IMR-90 (cell line): ENCODE results near the gene RAP1GAP2. TPM values are rescaled to one million over a fixed set of nuclear protein-coding genes. Genes with fewer than 3 reads are reported as not detected.
"Not testable (repeated sequence)": the region's sequence is repeated elsewhere in the genome, so short reads cannot be mapped to it uniquely, and the experiment has no call there.

Experiments
- ATAC-seq: fragments of 200-7000 bp; cut with Tn5 transposase; 2 replicates; pipeline ENCODE4 v1.9.1; 2020; ENCODE audit warnings: low read depth, mild to moderate bottlenecking, moderate library complexity
- BruUV-seq: library from RNA; stranded (reverse); fragments of 400-500 nt; replicated peaks from 2 replicates; lab custom pipeline; 2021; lab: Mats Ljungman, UMichigan
- CTCF ChIA-PET: fragments of 300-600 bp; formaldehyde crosslinking; extraction: SDS; loops from one replicate; lab custom pipeline; 2021; ENCODE audit warnings: antibody characterized with exemption; lab: Yijun Ruan, JAX
- POLR2A ChIA-PET: fragments of 300-600 bp; sonication (Branson Sonifier 250); formaldehyde crosslinking; loops from one replicate; lab custom pipeline; 2022; ENCODE audit warnings: antibody characterized with exemption; ENCODE audit not compliant: unreplicated experiment; lab: Charles Lee
- DNase-seq: peaks from one replicate; pipeline ENCODE4 v3.0.0; 2013
- H2AFZ ChIP-seq: replicated peaks from 2 replicates; pipeline ENCODE3; 2013; ENCODE audit warnings: low read length, mild to moderate bottlenecking; ENCODE audit not compliant: poor library complexity
- H2AK5ac ChIP-seq: 2 replicates; pipeline ENCODE4 v1.6.1; 2013; ENCODE audit warnings: low read depth, low read length, inconsistent platforms
- H2AK9ac ChIP-seq: replicated peaks from 2 replicates; pipeline ENCODE3; 2013; ENCODE audit warnings: mild to moderate bottlenecking, low read depth, low read length, moderate library complexity; ENCODE audit not compliant: poor library complexity
- H2BK120ac ChIP-seq: 2 replicates; pipeline ENCODE4 v1.6.1; 2013; ENCODE audit warnings: low read depth, low read length, inconsistent platforms
- H2BK15ac ChIP-seq: 3 replicates; pipeline ENCODE4 v1.6.1; 2013; ENCODE audit warnings: low read depth, low read length, inconsistent platforms
- H2BK20ac ChIP-seq: 2 replicates; pipeline ENCODE4 v1.6.1; 2013; ENCODE audit warnings: low read depth, mild to moderate bottlenecking, inconsistent platforms, low read length, moderate library complexity
- H2BK5ac ChIP-seq: 2 replicates; pipeline ENCODE4 v1.6.1; 2013; ENCODE audit warnings: mild to moderate bottlenecking, low read depth, low read length, inconsistent platforms; ENCODE audit not compliant: poor library complexity, severe bottlenecking
- H3K14ac ChIP-seq: replicated peaks from 2 replicates; pipeline ENCODE4 v1.6.1; 2013; ENCODE audit warnings: low read depth, low read length, inconsistent platforms
- H3K18ac ChIP-seq: 2 replicates; pipeline ENCODE4 v1.6.1; 2013; ENCODE audit warnings: low read depth, low read length, control low read depth
- H3K23ac ChIP-seq: 2 replicates; pipeline ENCODE4 v1.6.1; 2013; ENCODE audit warnings: low read depth, low read length, inconsistent platforms
- H3K27ac ChIP-seq: 2 replicates; pipeline ENCODE4 v1.5.1; 2013; ENCODE audit warnings: mild to moderate bottlenecking, control low read depth, low read length; ENCODE audit not compliant: insufficient read depth
- H3K27me3 ChIP-seq: 2 replicates; pipeline ENCODE4 v1.6.1; 2013; ENCODE audit warnings: low read length; ENCODE audit not compliant: control insufficient read depth, insufficient read depth
- H3K36me3 ChIP-seq: 2 replicates; pipeline ENCODE4 v1.6.1; 2013; ENCODE audit warnings: low read length, mixed read lengths; ENCODE audit not compliant: control insufficient read depth, insufficient read depth
- H3K4ac ChIP-seq: 2 replicates; pipeline ENCODE4 v1.6.1; 2013; ENCODE audit warnings: low read depth, low read length, inconsistent platforms
- H3K4me1 ChIP-seq: 2 replicates; pipeline ENCODE4 v1.6.1; 2013; ENCODE audit warnings: low read length, mixed read lengths; ENCODE audit not compliant: control insufficient read depth, insufficient read depth
- H3K4me2 ChIP-seq: 2 replicates; pipeline ENCODE4 v1.6.1; 2013; ENCODE audit warnings: low read depth, mild to moderate bottlenecking, control low read depth, low read length, moderate library complexity
- H3K4me3 ChIP-seq: 2 replicates; pipeline ENCODE4 v1.5.1; 2013; ENCODE audit warnings: low read depth, mild to moderate bottlenecking, control low read depth, low read length, moderate library complexity; ENCODE audit not compliant: insufficient read depth
- H3K56ac ChIP-seq: 2 replicates; pipeline ENCODE4 v1.6.1; 2013; ENCODE audit warnings: low read length, inconsistent platforms; ENCODE audit not compliant: insufficient read depth; ENCODE audit errors: extremely low read depth
- H3K79me1 ChIP-seq, 2 experiments: 2 replicates each; pipeline ENCODE4 v1.6.1; 2013; ENCODE audit warnings: low read length in 2 of 2, inconsistent platforms in 1 of 2, low read depth in 1 of 2
- H3K9ac ChIP-seq: 2 replicates; pipeline ENCODE4 v1.6.1; 2013; ENCODE audit warnings: low read depth, low read length, control low read depth
- H3K9me1 ChIP-seq: 2 replicates; pipeline ENCODE4 v1.6.1; 2013; ENCODE audit warnings: low read length, inconsistent platforms; ENCODE audit not compliant: insufficient read depth
- H3K9me3 ChIP-seq: 2 replicates; pipeline ENCODE4 v1.6.1; 2013; ENCODE audit warnings: low read length; ENCODE audit not compliant: control insufficient read depth, insufficient read depth
- H4K20me1 ChIP-seq: 2 replicates; pipeline ENCODE4 v1.6.1; 2013; ENCODE audit warnings: low read length, inconsistent platforms; ENCODE audit not compliant: insufficient read depth
- H4K5ac ChIP-seq: 2 replicates; pipeline ENCODE4 v1.6.1; 2013; ENCODE audit warnings: mild to moderate bottlenecking, low read depth, low read length, control low read depth
- H4K8ac ChIP-seq, 2 experiments: 2 replicates each; pipeline ENCODE4 v1.6.1; 2013; ENCODE audit warnings: low read depth in 2 of 2, low read length in 2 of 2, control low read depth in 1 of 2, inconsistent platforms in 1 of 2
- H4K91ac ChIP-seq: 2 replicates; pipeline ENCODE4 v1.6.1; 2013; ENCODE audit warnings: low read depth, low read length, inconsistent platforms; ENCODE audit not compliant: insufficient read depth
- WGBS, 2 experiments: methylation state at CpG; one replicate each; pipeline versions ENCODE4 v1.1.5 to v1.1.7; 2013; ENCODE audit warnings: missing lambda C conversion rate in 2 of 2; ENCODE audit not compliant: insufficient read length in 1 of 2; ENCODE audit errors: extremely low coverage in 2 of 2; 5-methylcytosine and 5-hydroxymethylcytosine counted together
- dilution Hi-C: fragments of 300-500 bp; cut with HindIII; formaldehyde crosslinking; loops from one replicate; pipeline ENCODE4 v1.14.3; 2018; ENCODE audit warnings: low sequenced_read_pairs; ENCODE audit not compliant: unreplicated experiment
- in situ Hi-C: fragments of 300-500 bp; cut with MboI; formaldehyde crosslinking; loops from 3 replicates; pipeline ENCODE4 v1.14.3; 2019; ENCODE audit warnings: low sequenced_read_pairs, inconsistent platforms, mixed read lengths
- intact Hi-C: fragments of 100-400 bp; cut with micrococcal nuclease; formaldehyde crosslinking; loops from 2 replicates; pipeline ENCODE4 v1.10.0; 2022
- polyA plus RNA-seq, 3 experiments: library from polyadenylated mRNA; depleted of rRNA; stranded (reverse); fragments of >200 nt; gene quantifications; 2 replicates each; pipeline ENCODE4 v1.2.3, GENCODE V29; 2012; ENCODE audit warnings: low replicate concordance in 1 of 3
- total RNA-seq: library from RNA; depleted of rRNA; stranded (reverse); fragments of >200 nt; gene quantifications from 2 replicates; pipeline ENCODE4 v1.2.3, GENCODE V29; 2012

RAP1GAP2 gene
- total and polyA plus RNA-seq, 2 of the 4 experiments (the other 2 are of a cell fraction) = 5.7 to 7.5 TPM

- H3K36me3 ChIP-seq, H4K5ac ChIP-seq, H2BK5ac ChIP-seq, H3K79me1 ChIP-seq, H2BK15ac ChIP-seq, H2BK20ac ChIP-seq, H3K18ac ChIP-seq, H2AK5ac ChIP-seq, H3K4ac ChIP-seq, CTCF ChIA-PET, H3K27me3 ChIP-seq, H3K9ac ChIP-seq, H3K9me3 ChIP-seq, H3K23ac ChIP-seq, POLR2A ChIA-PET, H2AFZ ChIP-seq, H4K20me1 ChIP-seq, H2BK120ac ChIP-seq, H4K91ac ChIP-seq, H3K9me1 ChIP-seq, H3K56ac ChIP-seq, intact Hi-C loops, BruUV-seq, dilution Hi-C loops, H3K4me3 ChIP-seq, H3K27ac ChIP-seq, DNase-seq, H3K4me2 ChIP-seq, H4K8ac ChIP-seq, H3K14ac ChIP-seq, H3K4me1 ChIP-seq, ATAC-seq, in situ Hi-C loops, H2AK9ac ChIP-seq: not testable (repeated sequence)
- no CpG with 5 or more reads among the region's 5 CpGs for WGBS, 2 experiments
Observed at GRCh38 chr17:2819294-2819693, 23.1 kb downstream of the RAP1GAP2 start.
